HuH-7.5 (cell line): Measurements from ENCODE around the gene LPP.

Source experiments
- DNase-seq: peaks from one replicate; pipeline ENCODE4 v3.0.0; 2011; ENCODE audit warnings: low spot score

The LPP gene

DNA sequence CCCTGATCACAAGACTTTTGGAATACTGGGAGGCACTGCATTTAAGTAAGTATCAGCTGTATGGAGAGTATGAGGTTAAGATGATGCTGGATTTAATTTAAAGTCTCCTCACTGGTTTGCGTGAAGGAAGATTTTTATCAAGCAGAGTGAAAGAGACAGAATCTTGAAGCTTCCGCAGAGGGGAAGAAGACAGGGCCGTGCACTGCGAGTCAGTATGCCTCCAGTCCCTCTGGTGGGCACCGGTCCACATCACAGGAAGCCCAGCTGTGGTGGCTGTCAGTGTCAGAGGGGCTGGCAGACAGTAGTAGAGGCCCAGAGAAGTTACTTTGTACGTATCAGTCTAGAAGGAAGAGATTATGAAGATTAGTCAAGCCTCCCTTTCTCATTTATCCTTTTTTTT lies 638.8 kb downstream of the LPP start:
- DNase-seq: no peak

DNA sequence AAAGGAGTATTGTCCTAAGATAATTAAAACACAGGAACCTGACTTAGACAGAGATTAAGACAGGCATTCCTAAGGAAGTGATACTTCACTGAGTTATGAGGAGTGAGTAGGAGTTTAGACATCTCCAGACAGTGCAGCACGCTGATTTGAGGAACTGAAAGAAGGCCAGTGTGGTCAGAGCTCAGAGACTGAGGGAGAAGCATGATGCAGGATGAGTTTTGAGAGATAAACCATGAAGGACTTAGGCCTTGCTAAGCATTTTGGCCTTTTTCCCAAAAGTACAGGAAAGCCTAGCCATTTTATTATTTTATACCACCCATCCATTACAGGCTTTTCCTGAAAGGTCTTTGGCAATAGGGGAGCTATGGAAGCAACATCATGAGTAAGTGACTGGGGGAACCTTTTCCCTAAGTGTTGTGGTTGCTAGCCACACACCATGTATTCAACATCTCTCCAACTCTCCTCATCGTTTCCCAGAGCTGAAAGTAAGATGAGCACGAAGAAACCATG lies 642.2 kb downstream of the LPP start:
- no peak for DNase-seq

GRCh38 chr3:188797045-188797444 lies 643.1 kb downstream of the LPP start:
- DNase-seq: no peak

DNA sequence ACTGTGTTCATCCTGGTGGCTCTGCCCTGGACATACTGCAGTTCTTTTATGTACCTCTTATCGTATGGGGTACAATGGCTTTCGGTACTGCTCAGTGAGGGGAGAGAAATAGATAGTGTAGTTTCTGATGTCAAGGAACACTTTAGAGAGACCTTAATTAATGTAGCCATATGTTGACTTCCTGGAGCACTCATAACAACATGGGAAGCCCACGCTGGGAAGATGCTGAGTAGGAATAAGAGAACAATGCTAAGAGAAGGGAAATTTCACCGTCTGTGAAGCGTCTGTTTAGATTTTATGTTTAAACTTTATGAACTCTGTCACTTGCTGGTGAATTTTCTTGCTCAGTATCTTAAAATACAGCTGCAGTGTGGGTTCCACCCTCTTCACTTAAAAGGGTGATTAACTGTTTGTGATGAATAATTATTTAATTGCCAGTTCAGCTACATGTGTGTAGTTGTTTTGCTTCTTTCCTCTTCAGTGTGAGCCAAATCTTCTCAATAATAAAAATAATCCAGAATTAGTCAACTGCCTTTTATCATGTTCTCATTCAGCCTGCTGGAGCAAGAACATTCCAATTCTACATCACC lies 644.7 kb downstream of the LPP start:
- no peak for DNase-seq

GRCh38 chr3:188801393-188801792 lies 647.4 kb downstream of the LPP start:
- no peak for DNase-seq

GRCh38 chr3:188802645-188803044 lies 648.7 kb downstream of the LPP start:
- DNase-seq: no peak

DNA sequence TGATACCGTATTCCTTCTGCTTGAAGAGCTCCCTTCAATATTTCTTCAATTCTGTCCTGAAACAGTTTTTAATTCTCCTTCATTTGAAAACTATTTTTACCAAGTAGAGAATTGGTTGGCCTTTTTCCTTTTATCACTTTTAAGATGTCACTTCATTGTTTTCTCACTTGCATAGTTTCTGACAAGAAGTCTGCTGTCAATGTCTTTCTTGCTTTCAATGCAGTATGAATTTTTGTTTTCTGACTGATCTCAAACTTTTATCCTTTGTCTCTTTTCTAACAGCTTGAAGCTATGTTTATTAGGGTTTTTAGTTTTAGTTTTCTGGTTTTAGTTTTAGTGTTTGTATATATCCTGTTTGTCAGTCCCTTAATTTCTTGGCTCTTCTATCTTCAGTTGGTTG lies 653.0 kb downstream of the LPP start:
- DNase-seq: no peak

GRCh38 chr3:188812198-188812597 lies 658.2 kb downstream of the LPP start:
- DNase-seq: no peak

DNA sequence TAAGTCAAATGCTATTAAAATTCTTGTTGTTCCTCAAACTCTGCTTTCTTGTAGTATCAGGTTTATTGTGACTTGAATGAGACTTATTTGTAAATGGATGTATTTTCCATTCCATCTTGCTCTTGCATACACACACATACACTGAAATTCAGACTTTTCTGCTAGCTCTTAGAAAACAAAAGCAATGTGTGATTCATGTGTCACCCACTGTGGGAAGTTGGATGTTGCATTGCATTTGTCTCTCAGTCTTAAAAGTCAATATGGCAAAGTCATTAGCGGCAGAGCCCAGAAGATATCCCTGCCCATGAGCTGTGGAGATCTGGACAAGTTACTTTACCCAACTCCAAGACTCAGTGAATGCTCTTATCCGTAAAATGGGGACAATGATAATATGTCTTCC lies 660.6 kb downstream of the LPP start:
- no peak for DNase-seq

DNA sequence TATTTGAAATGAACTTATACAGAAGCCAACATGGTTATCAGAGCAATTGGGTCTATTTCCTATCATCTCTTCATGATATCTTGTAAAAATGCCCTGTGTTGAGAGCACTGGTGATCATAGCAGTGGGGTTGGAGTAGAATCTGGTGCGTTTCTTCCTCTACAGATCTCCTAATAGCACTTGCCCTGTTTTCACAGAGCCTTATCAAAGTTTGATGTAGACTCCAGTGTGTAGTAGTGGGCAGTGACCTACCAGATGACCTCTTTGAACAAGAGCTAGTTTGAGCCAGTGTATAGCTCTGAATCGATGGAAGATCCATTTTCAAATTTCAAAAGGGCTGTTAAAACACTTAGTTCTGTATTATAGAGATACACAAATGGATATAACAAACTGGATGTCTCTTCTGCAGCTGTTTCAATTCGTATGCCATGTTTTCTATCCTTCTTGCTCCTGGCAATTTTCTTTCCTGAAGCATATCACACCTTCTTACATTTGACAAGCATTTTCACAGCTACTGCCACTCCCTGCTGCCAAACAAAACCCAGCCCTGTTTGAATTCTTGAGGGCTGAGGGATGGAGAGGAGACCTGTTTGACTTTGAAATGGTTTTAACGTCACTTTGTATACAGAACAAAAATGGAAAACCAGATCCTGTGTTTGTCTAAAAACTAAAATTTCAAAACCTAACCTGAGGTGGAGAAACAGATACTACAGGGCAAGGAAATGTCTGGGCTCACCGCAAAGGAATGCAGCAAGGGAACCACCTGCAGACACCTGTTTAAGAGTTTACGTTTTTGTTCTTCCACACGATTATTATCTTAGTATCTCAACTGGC lies 663.4 kb downstream of the LPP start:
- DNase-seq: no peak

DNA sequence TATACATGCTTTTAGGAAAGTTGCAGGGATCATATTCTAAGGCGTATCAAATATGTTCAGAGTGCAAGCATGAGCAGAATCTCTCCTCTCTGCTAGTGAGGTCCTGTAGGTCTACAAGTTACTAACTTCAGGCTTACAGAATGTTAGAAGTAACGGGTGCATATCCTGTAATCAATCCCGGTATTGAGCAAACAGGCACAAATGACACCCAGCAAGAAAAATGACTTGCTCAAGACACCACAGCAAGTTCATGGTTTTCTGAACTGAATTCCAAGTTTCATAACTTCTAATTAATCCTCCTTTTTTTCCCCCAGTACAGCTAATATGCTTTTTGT lies 663.9 kb downstream of the LPP start:
- no peak for DNase-seq

- DNase-seq: no peak
Observed at GRCh38 chr3:188818282-188818681, 664.3 kb downstream of the LPP start.

GRCh38 chr3:188819939-188820338 lies 666.0 kb downstream of the LPP start:
- no peak for DNase-seq

- no peak for DNase-seq
Observed at GRCh38 chr3:188822004-188822403, 668.0 kb downstream of the LPP start.

DNA sequence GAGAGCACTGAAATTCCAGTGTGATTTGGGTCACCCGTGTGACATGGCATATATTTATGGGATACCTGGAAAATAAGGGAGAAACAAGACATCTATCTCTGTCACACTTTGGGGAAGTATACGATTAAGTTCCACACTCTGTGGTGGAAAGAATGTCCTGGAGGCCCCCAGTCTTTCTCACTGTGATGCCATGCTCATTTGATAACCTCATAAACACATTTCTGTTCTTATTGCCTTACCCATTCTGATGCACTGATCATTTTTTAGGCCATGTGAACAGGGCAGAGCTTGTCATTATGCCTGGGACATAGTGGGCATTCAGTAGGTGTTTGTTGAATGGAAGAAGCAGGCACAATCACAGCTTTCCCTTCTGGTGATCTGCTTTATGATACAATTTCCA lies 668.5 kb downstream of the LPP start:
- DNase-seq: no peak

DNA sequence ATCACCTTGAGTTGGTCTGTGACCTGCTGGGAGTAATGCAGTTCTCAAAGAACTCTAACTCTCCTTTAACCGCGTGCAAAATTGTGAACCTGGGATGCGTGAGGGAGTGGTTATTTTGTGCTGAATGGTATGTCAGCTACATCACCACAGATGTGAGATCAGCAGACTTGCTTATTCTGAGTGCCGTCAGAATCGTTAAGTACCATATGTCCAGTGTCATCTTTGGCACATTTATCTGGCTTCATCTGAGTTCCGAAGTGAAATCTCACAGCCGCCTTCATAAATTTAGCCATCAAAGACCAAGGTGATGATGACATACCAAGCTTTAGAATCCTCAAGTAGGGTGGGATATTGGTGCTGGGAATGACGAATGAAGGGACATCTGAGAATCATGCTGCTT lies 670.6 kb downstream of the LPP start:
- no peak for DNase-seq

DNA sequence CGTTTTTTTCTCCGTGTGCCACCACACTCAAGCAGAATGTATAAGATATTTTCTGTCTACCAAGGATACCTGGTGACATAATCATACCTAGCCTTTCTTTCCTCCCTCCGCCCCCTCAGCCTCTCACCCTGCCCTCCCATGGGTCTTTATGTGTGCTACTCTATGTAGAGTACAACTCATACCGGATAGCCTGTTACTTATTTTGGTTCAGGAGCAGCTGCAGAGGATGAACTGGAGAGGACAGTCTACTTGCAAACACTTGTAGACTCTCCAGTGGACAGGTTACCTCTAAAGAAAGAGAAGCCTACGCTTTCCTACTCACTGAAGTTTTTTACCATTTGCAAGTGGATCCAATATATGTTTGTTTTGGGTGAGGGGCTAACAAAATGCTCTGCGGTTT lies 671.9 kb downstream of the LPP start:
- no peak for DNase-seq

DNA sequence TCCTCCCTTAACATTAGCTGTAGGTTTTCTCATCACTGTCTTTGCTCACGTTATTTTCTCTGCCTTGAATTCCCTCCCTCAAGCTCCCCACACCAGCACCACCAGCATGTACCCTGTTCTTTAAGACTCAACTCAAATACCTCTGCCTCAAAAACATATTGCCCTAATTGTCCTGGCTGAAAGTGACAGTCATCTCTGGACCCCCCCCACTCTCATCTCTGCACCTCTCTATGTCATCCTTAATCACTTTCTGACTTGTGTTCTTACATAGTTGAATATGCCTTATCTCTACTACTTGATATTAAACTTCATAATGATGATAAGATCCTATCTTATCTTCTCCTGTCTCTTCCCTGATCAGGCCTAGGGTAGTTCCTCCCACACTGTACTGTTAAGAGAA lies 672.6 kb downstream of the LPP start:
- no peak for DNase-seq

- no peak for DNase-seq
Observed at GRCh38 chr3:188827103-188827502, 673.1 kb downstream of the LPP start.

DNA sequence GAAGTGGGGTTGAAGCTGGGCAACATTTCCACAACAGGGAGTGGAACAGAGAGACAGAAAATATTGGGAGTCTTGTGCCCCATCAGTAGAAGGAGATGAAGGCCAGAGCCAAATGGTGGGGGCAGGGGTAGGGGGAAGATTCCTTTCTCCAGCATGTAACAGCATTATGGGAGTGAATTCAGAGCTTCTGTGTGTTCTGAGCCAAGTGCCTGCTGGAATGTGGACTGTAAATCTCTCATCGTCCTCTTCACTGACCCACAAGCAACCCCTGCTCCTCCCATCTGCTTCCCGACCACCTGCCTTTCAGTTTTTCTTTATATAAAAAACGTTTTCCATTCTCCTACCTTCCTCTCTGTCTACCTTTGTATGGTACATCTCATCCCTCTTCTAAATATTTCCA lies 673.6 kb downstream of the LPP start:
- no peak for DNase-seq

DNA sequence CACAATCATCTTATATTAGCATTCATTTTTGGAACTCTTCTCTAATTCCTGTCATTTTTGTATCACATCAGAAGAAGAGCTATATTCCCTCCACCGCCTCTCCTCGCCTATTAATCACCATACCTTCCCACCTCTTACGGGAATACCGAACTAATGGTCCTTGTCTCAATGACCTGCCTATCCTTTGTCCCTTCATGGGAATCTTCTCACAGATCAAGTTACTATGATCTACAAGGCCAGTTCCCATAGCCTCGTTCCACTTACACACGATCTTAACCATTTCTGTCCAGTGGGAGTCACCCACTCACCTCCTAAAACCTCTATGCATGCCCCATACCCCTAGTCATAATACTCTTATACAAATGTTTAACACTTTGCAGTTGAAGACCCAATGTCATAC lies 675.2 kb downstream of the LPP start:
- DNase-seq: no peak

GRCh38 chr3:188829576-188829975 lies 675.6 kb downstream of the LPP start:
- no peak for DNase-seq

- no peak for DNase-seq
Observed at GRCh38 chr3:188830893-188831292, 676.9 kb downstream of the LPP start.

GRCh38 chr3:188832146-188832545 lies 678.2 kb downstream of the LPP start:
- DNase-seq: no peak
